Neutrophil (primary cell): ENCODE data around the gene LDLR.

Experiments
- H3K27ac ChIP-seq: fragments of 200-600 bp; sonication (generic); 2 replicates; pipeline ENCODE4 v1.5.1; 2016; ENCODE audit warnings: mild to moderate bottlenecking, moderate library complexity
- H3K27me3 ChIP-seq: fragments of 200-600 bp; sonication (generic); 2 replicates; pipeline ENCODE4 v1.6.0; 2016; ENCODE audit warnings: mild to moderate bottlenecking
- H3K36me3 ChIP-seq: fragments of 200-600 bp; sonication (generic); 2 replicates; pipeline ENCODE4 v1.5.1; 2017
- H3K4me1 ChIP-seq, 2 experiments: fragments of 200-600 bp in 1 of 2; sonication (generic) in 1 of 2; 1 replicate in 1 of 2; 2 replicates in 1 of 2; pipeline versions ENCODE4 v1.5.1 to v1.6.1; 2013 to 2016; ENCODE audit warnings: low read depth in 1 of 2, low read length in 1 of 2, mild to moderate bottlenecking in 1 of 2, moderate library complexity in 1 of 2; ENCODE audit not compliant: control insufficient read depth in 1 of 2, insufficient read depth in 1 of 2
- H3K4me3 ChIP-seq, 2 experiments: fragments of 200-600 bp in 1 of 2; sonication (generic) in 1 of 2; 1 replicate in 1 of 2; 2 replicates in 1 of 2; pipeline ENCODE4 v1.5.1; 2013 to 2016; ENCODE audit warnings: low read depth in 1 of 2, low read length in 1 of 2, mild to moderate bottlenecking in 1 of 2, moderate library complexity in 1 of 2
- H3K9me3 ChIP-seq: fragments of 200-600 bp; sonication (generic); 2 replicates; pipeline ENCODE4 v1.5.1; 2016
- CTCF ChIP-seq: fragments of 200-600 bp; sonication (generic); IDR thresholded peaks from 2 replicates; pipeline ENCODE4 v1.5.1; 2016; ENCODE audit warnings: antibody characterized with exemption

LDLR gene

GRCh38 chr19:11169896-11170678 is 80.8 kb downstream of the LDLR start:
- Histone ChIP-seq H3K36me3 (no peaks in the 10 kb centered on the region), H3K27ac (no peak overlapping the region), H3K4me1 (no peaks in the 10 kb centered on the region), H3K27me3 (no peaks in the 10 kb centered on the region), H3K9me3 (no peaks in the 10 kb centered on the region), H3K4me3 (no peak overlapping the region)
- TF ChIP-seq CTCF = no peak

DNA sequence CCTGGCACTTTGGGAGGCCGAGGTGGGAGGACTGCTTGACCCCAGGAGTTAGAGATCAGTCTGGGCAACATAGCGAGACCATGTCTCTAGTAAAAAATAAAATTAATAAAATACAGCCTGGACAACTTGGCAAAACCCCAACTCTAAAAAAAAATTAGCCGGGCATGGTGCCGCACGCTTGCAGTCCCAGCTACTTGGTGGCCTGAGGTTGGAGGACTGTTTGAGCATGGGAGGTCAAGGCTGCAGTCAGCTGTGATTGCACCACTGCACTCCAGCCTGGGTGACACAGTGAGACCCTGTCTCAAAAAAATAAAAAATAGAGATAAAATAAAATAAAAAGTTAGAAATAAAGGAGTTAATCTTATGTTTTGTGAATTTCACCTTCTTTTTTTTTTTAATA is 81.9 kb downstream of the LDLR start:
- TF ChIP-seq CTCF = no peak
- H3K36me3 ChIP-seq = no peaks in the 10 kb centered on the region
- H3K27me3 ChIP-seq = no peaks in the 10 kb centered on the region
- H3K4me3 ChIP-seq = no peak overlapping the region
- H3K9me3 ChIP-seq = no peaks in the 10 kb centered on the region
- H3K27ac ChIP-seq = no peak overlapping the region
- H3K4me1 ChIP-seq = no peaks in the 10 kb centered on the region

GRCh38 chr19:11172576-11172975 is 83.3 kb downstream of the LDLR start:
- H3K36me3 ChIP-seq = no peaks in the 10 kb centered on the region
- H3K27ac ChIP-seq = no peak overlapping the region
- no peak for TF ChIP-seq CTCF

DNA sequence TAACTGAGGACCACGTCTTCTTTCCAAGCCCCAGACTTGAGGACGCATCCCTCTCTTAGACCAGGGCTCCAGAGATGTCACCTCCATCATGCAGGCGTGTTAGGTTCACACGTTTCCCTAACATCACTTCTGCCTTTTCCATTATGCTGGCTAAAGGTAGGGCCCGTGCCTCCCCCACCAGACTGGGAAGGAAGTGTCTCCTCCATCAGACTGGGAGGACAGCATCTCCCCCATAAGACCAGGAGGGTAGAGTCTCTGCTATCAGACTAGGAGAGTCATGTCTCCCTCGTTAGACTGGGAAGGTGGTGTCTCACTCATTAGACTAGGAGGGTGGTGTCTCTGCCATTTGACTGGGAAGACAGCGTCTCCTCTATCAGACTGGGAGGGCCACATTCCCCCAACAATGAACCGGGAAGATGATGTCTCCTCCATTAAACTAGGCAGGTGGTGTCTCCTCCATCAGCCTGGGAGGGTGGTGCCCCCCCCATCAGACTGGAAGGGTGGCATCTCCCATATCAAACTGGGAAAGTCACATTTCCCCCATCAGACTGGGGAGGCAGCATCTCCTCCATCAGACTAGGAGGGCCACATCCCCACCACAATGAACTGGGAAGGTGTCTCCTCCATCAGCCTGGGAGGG is 84.4 kb downstream of the LDLR start:
- H3K36me3 ChIP-seq = no peaks in the 10 kb centered on the region
- H3K27me3 ChIP-seq = no peaks in the 10 kb centered on the region
- H3K4me3 ChIP-seq = no peak overlapping the region
- TF ChIP-seq CTCF = no peak
- no peak overlapping the region for H3K27ac ChIP-seq
- H3K9me3 ChIP-seq = no peaks in the 10 kb centered on the region
- no peaks in the 10 kb centered on the region for H3K4me1 ChIP-seq

More at GRCh38 chr19:11172576-11172975, 83.3 kb downstream of the LDLR start:
- Histone ChIP-seq H3K4me1 (no peaks in the 10 kb centered on the region), H3K27me3 (no peaks in the 10 kb centered on the region), H3K4me3 (no peak overlapping the region), H3K9me3 (no peaks in the 10 kb centered on the region)

- Histone ChIP-seq H3K4me1 (no peaks in the 10 kb centered on the region), H3K9me3 (no peaks in the 10 kb centered on the region), H3K27me3 (no peaks in the 10 kb centered on the region), H3K4me3 (no peak overlapping the region), H3K36me3 (no peaks in the 10 kb centered on the region), H3K27ac (no peak overlapping the region)
- TF ChIP-seq CTCF = no peak
Measured at GRCh38 chr19:11174336-11174735, 85.1 kb downstream of the LDLR start.
